ENCODE results near the gene LGALS7.
"Not testable (repeated sequence)": the region's sequence is repeated elsewhere in the genome, so short reads cannot be mapped to it uniquely, and the experiment has no call there.

The LGALS7 gene

GRCh38 chr19:38774181-38774950, 1.0 kb upstream of the LGALS7 start:
- TF ChIP-seq CTCF (IDR thresholded peaks at IDR 0.05; ENCODE audit: low read depth, low read length, missing control alignments): no peak
- no peak for DNase-seq (ENCODE audit: low read depth)
- H3K4me3 ChIP-seq (ENCODE audit: low read depth, low read length): no peak overlapping the region

GRCh38 chr19:38771569-38771968, 1.7 kb downstream of the LGALS7 start:
- not testable (repeated sequence) for H3K4me3 ChIP-seq (ENCODE audit: low read depth, low read length); DNase-seq (ENCODE audit: low read depth)

- H3K4me3 ChIP-seq (ENCODE audit: low read depth, low read length); DNase-seq (ENCODE audit: low read depth): not testable (repeated sequence)
Observed at GRCh38 chr19:38770949-38771275, 2.4 kb downstream of the LGALS7 start.

GRCh38 chr19:38770228-38770948, 2.9 kb downstream of the LGALS7 start:
- peak overlapping the region; percentile 33 for H3K4me3 ChIP-seq (ENCODE audit: low read depth, low read length)
- DNase-seq (ENCODE audit: low read depth): not testable (repeated sequence)

GRCh38 chr19:38769635-38770211, 3.6 kb downstream of the LGALS7 start:
- peak; percentile 64 for DNase-seq (ENCODE audit: low read depth)
- H3K4me3 ChIP-seq (ENCODE audit: low read depth, low read length): peak overlapping the region; percentile 39

GRCh38 chr19:38766276-38767047, 6.9 kb downstream of the LGALS7 start:
- TF ChIP-seq CTCF (IDR thresholded peaks at IDR 0.05; ENCODE audit: low read depth, low read length, missing control alignments): no peak
- H3K4me3 ChIP-seq (ENCODE audit: low read depth, low read length): no peak overlapping the region
- DNase-seq (ENCODE audit: low read depth): no peak

More at GRCh38 chr19:38769635-38770211, 3.6 kb downstream of the LGALS7 start:
- peak; percentile 80 for TF ChIP-seq CTCF (IDR thresholded peaks at IDR 0.05; ENCODE audit: low read depth, low read length, missing control alignments)

- TF ChIP-seq CTCF (IDR thresholded peaks at IDR 0.05; ENCODE audit: low read depth, low read length, missing control alignments): no peak
- H3K4me3 ChIP-seq (ENCODE audit: low read depth, low read length): no peak overlapping the region
- no peak for DNase-seq (ENCODE audit: low read depth)
Observed at GRCh38 chr19:38765214-38765613, 8.1 kb downstream of the LGALS7 start.

GRCh38 chr19:38763795-38764220, 9.5 kb downstream of the LGALS7 start:
- no peak overlapping the region for H3K4me3 ChIP-seq (ENCODE audit: low read depth, low read length)
- no peak for TF ChIP-seq CTCF (IDR thresholded peaks at IDR 0.05; ENCODE audit: low read depth, low read length, missing control alignments)
- DNase-seq (ENCODE audit: low read depth): no peak

GRCh38 chr19:38761884-38762389, 11.4 kb downstream of the LGALS7 start:
- not testable (repeated sequence) for H3K4me3 ChIP-seq (ENCODE audit: low read depth, low read length); DNase-seq (ENCODE audit: low read depth)

GRCh38 chr19:38760805-38761517, 12.4 kb downstream of the LGALS7 start:
- not testable (repeated sequence) for DNase-seq (ENCODE audit: low read depth); H3K4me3 ChIP-seq (ENCODE audit: low read depth, low read length)
